Epithelial cell of prostate (primary cell): ENCODE results near the gene ANXA11.

Experiments used
- DNase-seq: peaks from one replicate; pipeline ENCODE4 v3.0.0-alpha.2; 2011; ENCODE audit warnings: low read depth, low spot score
- H3K27ac ChIP-seq: fragments of 450-650 bp; 2 replicates; pipeline ENCODE4 v1.5.1; 2017; ENCODE audit warnings: mild to moderate bottlenecking

Gene ANXA11

GRCh38 chr10:80192553-80192952 is 12.8 kb downstream of the ANXA11 start:
- no peak for DNase-seq
- H3K27ac ChIP-seq: peak overlapping the region; percentile 98

GRCh38 chr10:80191589-80192270 is 13.6 kb downstream of the ANXA11 start:
- H3K27ac ChIP-seq: peak overlapping the region; percentile 98

GRCh38 chr10:80188713-80189112 is 16.6 kb downstream of the ANXA11 start:
- DNase-seq: no peak
- H3K27ac ChIP-seq: no peak overlapping the region

More at GRCh38 chr10:80191589-80192270, 13.6 kb downstream of the ANXA11 start:
- DNase-seq: no peak

GRCh38 chr10:80187465-80188409 is 17.6 kb downstream of the ANXA11 start:
- no peak overlapping the region for H3K27ac ChIP-seq
- no peak for DNase-seq

GRCh38 chr10:80187060-80187459 is 18.3 kb downstream of the ANXA11 start:
- no peak overlapping the region for H3K27ac ChIP-seq
- DNase-seq: no peak

- no peak for DNase-seq
- no peak overlapping the region for H3K27ac ChIP-seq
Measured at GRCh38 chr10:80186364-80187012, 18.8 kb downstream of the ANXA11 start.

GRCh38 chr10:80185578-80186299 is 19.6 kb downstream of the ANXA11 start:
- no peak for DNase-seq
- no peak overlapping the region for H3K27ac ChIP-seq

GRCh38 chr10:80184291-80184690 is 21.0 kb downstream of the ANXA11 start:
- no peak for DNase-seq
- no peak overlapping the region for H3K27ac ChIP-seq

- no peak overlapping the region for H3K27ac ChIP-seq
- DNase-seq: no peak
Measured at GRCh38 chr10:80183436-80183835, 21.9 kb downstream of the ANXA11 start.

GRCh38 chr10:80182986-80183385 is 22.4 kb downstream of the ANXA11 start:
- H3K27ac ChIP-seq: no peak overlapping the region
- no peak for DNase-seq

- DNase-seq: no peak
- H3K27ac ChIP-seq: no peak overlapping the region
Measured at GRCh38 chr10:80177781-80178636, 27.3 kb downstream of the ANXA11 start.

- DNase-seq: no peak
- H3K27ac ChIP-seq: no peak overlapping the region
Measured at GRCh38 chr10:80176526-80176925, 28.8 kb downstream of the ANXA11 start.

GRCh38 chr10:80174641-80175395 is 30.5 kb downstream of the ANXA11 start:
- DNase-seq: no peak

GRCh38 chr10:80173466-80173865 is 31.9 kb downstream of the ANXA11 start:
- H3K27ac ChIP-seq: no peak overlapping the region
- DNase-seq: no peak

More at GRCh38 chr10:80174641-80175395, 30.5 kb downstream of the ANXA11 start:
- H3K27ac ChIP-seq: no peak overlapping the region

- DNase-seq: no peak
- H3K27ac ChIP-seq: no peak overlapping the region
Measured at GRCh38 chr10:80172896-80173295, 32.4 kb downstream of the ANXA11 start.

- peak; percentile 48 for DNase-seq
- peak overlapping the region; percentile 27 for H3K27ac ChIP-seq
Measured at GRCh38 chr10:80171248-80171660, 34.1 kb downstream of the ANXA11 start.

GRCh38 chr10:80170641-80171040 is 34.7 kb downstream of the ANXA11 start:
- DNase-seq: no peak
- peak overlapping the region; percentile 27 for H3K27ac ChIP-seq

- no peak overlapping the region for H3K27ac ChIP-seq
- no peak for DNase-seq
Measured at GRCh38 chr10:80170026-80170425, 35.3 kb downstream of the ANXA11 start.
